Nucleus accumbens (tissue), 56 donors: Measurements from ENCODE around the gene USP30.

ENCODE experiments used
- DNase-seq, 56 donors: peaks; one replicate each; lab custom pipeline; 2025; lab: John Stamatoyannopoulos, UW

The USP30 gene

GRCh38 chr12:109093022-109093918, 40.9 kb downstream of the USP30 start, which contains the start of gene ALKBH2:
TSS of gene ALKBH2 (minus strand) at chr12:109093472. CDS start at chr12:109092786, 686 bp downstream.
- DNase-seq, result peak; percentile 47 to 97 (median 88)

GRCh38 chr12:109097140-109097434, 44.7 kb downstream of the USP30 start:
- no peak for DNase-seq

GRCh38 chr12:109097435-109098182, 45.2 kb downstream of the USP30 start, which contains the start of gene UNG:
TSS of gene UNG (plus strand) at chr12:109097597. CDS start at chr12:109097680, 83 bp downstream.
- DNase-seq, result peak; percentile 61 to 98 (median 94)

- peak in 7 of 56 donors; percentile 69 to 76 (median 72) for DNase-seq
Observed at GRCh38 chr12:109098183-109098604, 45.8 kb downstream of the USP30 start.

- no peak for DNase-seq
Observed at GRCh38 chr12:109098651-109099050, 46.3 kb downstream of the USP30 start.

GRCh38 chr12:109099431-109100020, 47.1 kb downstream of the USP30 start:
- DNase-seq, result no peak

GRCh38 chr12:109100741-109101140, 48.4 kb downstream of the USP30 start:
- DNase-seq, result no peak

GRCh38 chr12:109102491-109102890, 50.1 kb downstream of the USP30 start:
- no peak for DNase-seq

- DNase-seq, result no peak
Observed at GRCh38 chr12:109105176-109105575, 52.8 kb downstream of the USP30 start.

- DNase-seq, result peak in 5 of 56 donors; percentile 9 to 35 (median 19)
Observed at GRCh38 chr12:109109746-109110350, 57.5 kb downstream of the USP30 start.

GRCh38 chr12:109110988-109111495, 58.7 kb downstream of the USP30 start:
- DNase-seq, result peak; percentile 27 to 93 (median 81)

- no peak for DNase-seq
Observed at GRCh38 chr12:109112720-109113465, 60.5 kb downstream of the USP30 start.

- no peak for DNase-seq
Observed at GRCh38 chr12:109113661-109114321, 61.4 kb downstream of the USP30 start.

GRCh38 chr12:109114644-109115043, 62.3 kb downstream of the USP30 start:
- no peak for DNase-seq

- no peak for DNase-seq
Observed at GRCh38 chr12:109115404-109115757, 63.0 kb downstream of the USP30 start.

- DNase-seq, result peak in 54 of 56 donors; percentile 7 to 92 (median 64)
Observed at GRCh38 chr12:109115758-109116610, 63.6 kb downstream of the USP30 start, which contains the start of gene ACACB. TSS of gene ACACB (plus strand) at chr12:109116587. CDS start at chr12:109139406, 22,819 bp downstream.

GRCh38 chr12:109116611-109116949, 64.2 kb downstream of the USP30 start:
- DNase-seq, result no peak

GRCh38 chr12:109120095-109120494, 67.7 kb downstream of the USP30 start:
- DNase-seq, result no peak
